H9 (cell line): ENCODE data around the gene TMTC3. TPM values are rescaled to one million over a fixed set of nuclear protein-coding genes. Genes with fewer than 3 reads are reported as not detected.

ENCODE experiments used
- DNase-seq: peaks from one replicate; pipeline ENCODE4 v3.0.0-alpha.2; 2017
- H2AFZ ChIP-seq: one replicate; pipeline ENCODE4 v1.6.1; 2013; ENCODE audit warnings: mild to moderate bottlenecking, low read length, control low read depth, moderate library complexity
- H2AK5ac ChIP-seq: 2 replicates; pipeline ENCODE4 v1.6.1; 2013; ENCODE audit warnings: low read length, control low read depth, mixed read lengths; ENCODE audit not compliant: insufficient read length
- H2BK120ac ChIP-seq: one replicate; pipeline ENCODE4 v1.6.1; 2013; ENCODE audit warnings: low read depth, mild to moderate bottlenecking, low read length, control low read depth, inconsistent platforms; ENCODE audit not compliant: poor library complexity, severe bottlenecking
- H2BK12ac ChIP-seq: 2 replicates; pipeline ENCODE4 v1.6.1; 2013; ENCODE audit warnings: low read length, control low read depth, mixed read lengths, low read depth; ENCODE audit not compliant: insufficient read length
- H2BK15ac ChIP-seq: 2 replicates; pipeline ENCODE4 v1.6.1; 2013; ENCODE audit warnings: low read depth, low read length, control low read depth
- H2BK20ac ChIP-seq: one replicate; pipeline ENCODE4 v1.6.1; 2013; ENCODE audit warnings: low read depth, mild to moderate bottlenecking, low read length, control low read depth, inconsistent platforms; ENCODE audit not compliant: poor library complexity, severe bottlenecking
- H2BK5ac ChIP-seq: 2 replicates; pipeline ENCODE4 v1.6.1; 2013; ENCODE audit warnings: low read length, control low read depth, mixed read lengths; ENCODE audit not compliant: insufficient read length
- H3K14ac ChIP-seq: 2 replicates; pipeline ENCODE4 v1.6.1; 2013; ENCODE audit warnings: low read length, control low read depth; ENCODE audit not compliant: insufficient read depth
- H3K18ac ChIP-seq: 2 replicates; pipeline ENCODE4 v1.6.1; 2013; ENCODE audit warnings: low read depth, mild to moderate bottlenecking, mixed read lengths, low read length, control low read depth; ENCODE audit not compliant: insufficient read length
- H3K23ac ChIP-seq: 2 replicates; pipeline ENCODE4 v1.6.1; 2013; ENCODE audit warnings: low read length, control low read depth, mixed read lengths, low read depth; ENCODE audit not compliant: insufficient read length
- H3K23me2 ChIP-seq: 2 replicates; pipeline ENCODE4 v1.6.1; 2013; ENCODE audit warnings: low read depth, mild to moderate bottlenecking, mixed read lengths, low read length, control low read depth; ENCODE audit not compliant: insufficient read length, poor library complexity, severe bottlenecking
- H3K27ac ChIP-seq: 2 replicates; pipeline ENCODE4 v1.5.1; 2013; ENCODE audit warnings: low read length, control low read depth, mixed read lengths, low read depth; ENCODE audit not compliant: insufficient read length
- H3K27me3 ChIP-seq: 2 replicates; pipeline ENCODE4 v1.6.1; 2013; ENCODE audit warnings: low read length, control low read depth, inconsistent platforms; ENCODE audit not compliant: insufficient read depth
- H3K4ac ChIP-seq: 2 replicates; pipeline ENCODE4 v1.6.1; 2013; ENCODE audit warnings: low read depth, mild to moderate bottlenecking, control low read depth, inconsistent platforms, low read length, moderate library complexity
- H3K4me1 ChIP-seq: 2 replicates; pipeline ENCODE4 v1.6.1; 2013; ENCODE audit warnings: low read length, control low read depth, inconsistent platforms; ENCODE audit not compliant: insufficient read depth
- H3K4me2 ChIP-seq: 2 replicates; pipeline ENCODE4 v1.6.1; 2013; ENCODE audit warnings: low read length, control low read depth, mixed read lengths; ENCODE audit not compliant: insufficient read length, insufficient read depth
- H3K56ac ChIP-seq: 2 replicates; pipeline ENCODE4 v1.6.1; 2013; ENCODE audit warnings: low read depth, mild to moderate bottlenecking, mixed read lengths, low read length, control low read depth; ENCODE audit not compliant: insufficient read length
- H3K79me1 ChIP-seq: 2 replicates; pipeline ENCODE4 v1.6.1; 2013; ENCODE audit warnings: low read depth, mild to moderate bottlenecking, moderate library complexity, low read length, control low read depth, inconsistent platforms; ENCODE audit not compliant: insufficient read depth, poor library complexity, severe bottlenecking
- H3K79me2 ChIP-seq: 2 replicates; pipeline ENCODE4 v1.6.1; 2013; ENCODE audit warnings: low read length, control low read depth, inconsistent platforms; ENCODE audit not compliant: insufficient read depth
- H3K9ac ChIP-seq: 2 replicates; pipeline ENCODE4 v1.6.1; 2013; ENCODE audit warnings: low read length, control low read depth, mixed read lengths; ENCODE audit not compliant: insufficient read length; ENCODE audit errors: extremely low read depth
- H3K9me3 ChIP-seq: one replicate; pipeline ENCODE4 v1.6.1; 2013; ENCODE audit warnings: low read depth, low read length, inconsistent platforms; ENCODE audit not compliant: control insufficient read depth
- H3T11ph ChIP-seq: one replicate; pipeline ENCODE4 v1.6.1; 2013; ENCODE audit warnings: mild to moderate bottlenecking, low read length, control low read depth, inconsistent platforms
- H4K20me1 ChIP-seq: one replicate; pipeline ENCODE4 v1.6.1; 2013; ENCODE audit not compliant: control insufficient read depth, insufficient read length, insufficient read depth
- H4K5ac ChIP-seq: 2 replicates; pipeline ENCODE4 v1.6.1; 2013; ENCODE audit warnings: low read depth, mild to moderate bottlenecking, mixed read lengths, low read length, control low read depth; ENCODE audit not compliant: insufficient read length
- H4K8ac ChIP-seq: replicated peaks from 2 replicates; pipeline ENCODE4 v1.6.1; 2013; ENCODE audit warnings: low read length, control low read depth, mixed read lengths, low read depth; ENCODE audit not compliant: insufficient read length
- H4K91ac ChIP-seq: 2 replicates; pipeline ENCODE4 v1.6.1; 2013; ENCODE audit warnings: low read depth, mild to moderate bottlenecking, moderate library complexity, mixed read lengths, low read length, control low read depth; ENCODE audit not compliant: insufficient read length
- H3K27ac Mint-ChIP-seq, 3 experiments: 2 replicates in 2 of 3; 3 replicates in 1 of 3; pipeline ENCODE4 v1.8.0; 2020 to 2021; ENCODE audit warnings: mixed read lengths in 3 of 3, mild to moderate bottlenecking in 1 of 3, moderate library complexity in 1 of 3
- H3K27me3 Mint-ChIP-seq: 2 replicates; pipeline ENCODE4 v1.8.0; 2021; ENCODE audit warnings: low read depth, mild to moderate bottlenecking, moderate library complexity, mixed read lengths
- H3K36me3 Mint-ChIP-seq, 3 experiments: 2 replicates in 2 of 3; 3 replicates in 1 of 3; pipeline ENCODE4 v1.8.0; 2020 to 2021; ENCODE audit warnings: low read depth in 3 of 3, mixed read lengths in 3 of 3; ENCODE audit not compliant: insufficient read depth in 1 of 3
- H3K4me1 Mint-ChIP-seq, 2 experiments: 2 replicates each; pipeline ENCODE4 v1.8.0; 2020; ENCODE audit warnings: mixed read lengths in 2 of 2
- H3K4me3 Mint-ChIP-seq, 2 experiments: 2 replicates in 1 of 2; 3 replicates in 1 of 2; pipeline ENCODE4 v1.8.0; 2020 to 2021; ENCODE audit warnings: mild to moderate bottlenecking in 2 of 2, mixed read lengths in 2 of 2, moderate library complexity in 1 of 2
- H3K9me3 Mint-ChIP-seq, 2 experiments: 2 replicates in 1 of 2; 3 replicates in 1 of 2; pipeline ENCODE4 v1.8.0; 2020; ENCODE audit warnings: mild to moderate bottlenecking in 2 of 2, mixed read lengths in 2 of 2, moderate library complexity in 1 of 2
- CTCF ChIP-seq: fragments of 200-600 bp; sonication (generic); conservative IDR thresholded peaks from 3 replicates; pipeline ENCODE4 v1.8.0; 2021; ENCODE audit warnings: antibody characterized with exemption, mild to moderate bottlenecking
- WGBS: extraction: QIAGEN DNeasy Blood & Tissue Kit; methylation state at CpG from one replicate; pipeline ENCODE4 v1.1.7; 2013; ENCODE audit warnings: missing lambda C conversion rate, low lambda C conversion rate, mixed read lengths; ENCODE audit not compliant: insufficient read length; ENCODE audit errors: extremely low coverage; 5-methylcytosine and 5-hydroxymethylcytosine counted together
- total RNA-seq: library from RNA; stranded (reverse); gene quantifications from 2 replicates; pipeline ENCODE4 v1.2.1, GENCODE V29; 2021

The TMTC3 gene
- total RNA-seq, 1 experiment from 2014 or later, result 37.7 TPM

DNA sequence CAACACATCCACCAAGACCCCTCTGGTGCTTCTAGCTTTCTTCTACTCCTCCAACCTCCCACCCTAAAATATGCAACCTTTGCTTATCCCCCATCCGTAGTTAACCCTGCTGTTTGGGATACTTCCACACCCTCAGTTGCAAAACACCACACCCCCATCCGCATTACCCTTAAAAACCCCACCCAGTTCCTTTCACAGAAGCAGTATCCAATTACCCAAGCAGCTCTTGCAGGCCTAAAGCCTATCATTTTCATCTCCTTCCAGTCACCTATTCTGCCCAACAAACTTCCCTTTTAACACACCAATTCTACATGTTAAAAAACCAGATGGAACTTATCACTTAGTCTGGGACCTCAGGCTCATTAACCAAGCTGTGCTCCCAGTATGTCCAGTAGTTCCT is 88.2 kb downstream of the TMTC3 start:
- no peak for DNase-seq
- H3K4me2 ChIP-seq, result no peak overlapping the region
- no peak overlapping the region for H4K5ac ChIP-seq
- Mint-ChIP-seq H3K27ac (no peak overlapping the region), H3K4me1 (peaks cover 19 to 22% of the 10 kb centered on the region in 2 experiments), H3K9me3 (peaks cover 0 to 5% of the 10 kb centered on the region in 2 experiments; a peak in 3 of 5 replicates), H3K27me3 (no peaks in the 10 kb centered on the region), H3K36me3 (peaks cover 0 to 7% (median 6%) of the 10 kb centered on the region in 3 experiments; a peak in 3 of 7 replicates), H3K4me3 (no peak overlapping the region)
- no peak overlapping the region for H2BK20ac ChIP-seq
- H3K4ac ChIP-seq, result no peak overlapping the region
- H3K23me2 ChIP-seq, result no peaks in the 10 kb centered on the region
- no peaks in the 10 kb centered on the region for H3K27me3 ChIP-seq
- H2BK120ac ChIP-seq, result no peak overlapping the region
- H3K9ac ChIP-seq, result no peak overlapping the region
- WGBS, result no CpG with 5 or more reads among the region's 2 CpGs
- H4K20me1 ChIP-seq, result no peaks in the 10 kb centered on the region
- no peak overlapping the region for H3K56ac ChIP-seq
- no peak overlapping the region for H4K91ac ChIP-seq
- H2BK12ac ChIP-seq, result no peak overlapping the region
- no peak overlapping the region for H3K23ac ChIP-seq
- no peak overlapping the region for H3T11ph ChIP-seq
- H2AK5ac ChIP-seq, result no peak overlapping the region
- H2BK15ac ChIP-seq, result no peak overlapping the region
- no peak overlapping the region for H3K27ac ChIP-seq
- no peak overlapping the region for H3K14ac ChIP-seq
- no peaks in the 10 kb centered on the region for H3K79me2 ChIP-seq
- H2BK5ac ChIP-seq, result no peak overlapping the region
- no peak for TF ChIP-seq CTCF
- H3K79me1 ChIP-seq, result no peaks in the 10 kb centered on the region
- H4K8ac ChIP-seq, result no peak overlapping the region
- H2AFZ ChIP-seq, result no peak overlapping the region
- H3K4me1 ChIP-seq, result no peaks in the 10 kb centered on the region
- no peak overlapping the region for H3K18ac ChIP-seq
- no peaks in the 10 kb centered on the region for H3K9me3 ChIP-seq
